T-helper 22 cell (primary cell): ENCODE data around the gene PDGFRB.
"Not testable (repeated sequence)": the region's sequence is repeated elsewhere in the genome, so short reads cannot be mapped to it uniquely, and the experiment has no call there.

Experiments used
- DNase-seq: peaks from one replicate; pipeline ENCODE4 v3.0.0-alpha.2; 2020; ENCODE audit warnings: low read depth

Gene PDGFRB

DNA sequence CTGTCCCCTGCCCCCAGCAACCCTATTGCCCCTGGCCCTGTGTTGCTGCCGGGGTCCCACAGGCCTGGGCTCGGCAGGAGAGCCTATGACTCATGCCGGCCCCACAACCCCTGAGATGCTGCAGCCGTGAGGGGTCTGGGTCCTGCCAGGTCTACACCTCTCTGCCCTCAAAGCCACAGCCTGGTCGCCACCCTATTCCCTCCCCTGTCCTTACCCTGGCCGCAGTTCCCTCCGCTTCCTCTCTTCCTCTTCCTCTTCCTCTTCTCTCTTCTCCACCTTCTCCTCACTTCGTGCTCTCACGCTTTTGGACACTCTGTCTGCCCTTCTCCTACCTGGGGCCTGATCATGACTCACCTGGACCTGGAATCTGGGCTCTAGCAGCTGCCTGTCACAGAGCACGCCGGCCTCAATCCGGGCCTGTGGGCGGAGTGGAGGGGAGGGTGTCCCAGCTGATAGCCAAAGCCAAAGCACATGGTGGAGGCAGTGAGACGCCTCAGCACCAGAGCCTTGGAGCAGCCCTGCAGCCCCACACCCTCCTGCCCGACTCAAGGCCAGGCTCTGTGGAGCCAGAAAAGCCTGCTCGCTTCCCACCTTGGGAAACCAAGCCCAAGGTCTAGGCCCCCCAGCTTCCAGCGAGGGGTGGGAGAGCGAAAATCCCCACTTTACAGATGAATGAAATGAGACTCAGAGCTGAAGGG, 42.4 kb downstream of the PDGFRB start:
- DNase-seq = no peak

DNA sequence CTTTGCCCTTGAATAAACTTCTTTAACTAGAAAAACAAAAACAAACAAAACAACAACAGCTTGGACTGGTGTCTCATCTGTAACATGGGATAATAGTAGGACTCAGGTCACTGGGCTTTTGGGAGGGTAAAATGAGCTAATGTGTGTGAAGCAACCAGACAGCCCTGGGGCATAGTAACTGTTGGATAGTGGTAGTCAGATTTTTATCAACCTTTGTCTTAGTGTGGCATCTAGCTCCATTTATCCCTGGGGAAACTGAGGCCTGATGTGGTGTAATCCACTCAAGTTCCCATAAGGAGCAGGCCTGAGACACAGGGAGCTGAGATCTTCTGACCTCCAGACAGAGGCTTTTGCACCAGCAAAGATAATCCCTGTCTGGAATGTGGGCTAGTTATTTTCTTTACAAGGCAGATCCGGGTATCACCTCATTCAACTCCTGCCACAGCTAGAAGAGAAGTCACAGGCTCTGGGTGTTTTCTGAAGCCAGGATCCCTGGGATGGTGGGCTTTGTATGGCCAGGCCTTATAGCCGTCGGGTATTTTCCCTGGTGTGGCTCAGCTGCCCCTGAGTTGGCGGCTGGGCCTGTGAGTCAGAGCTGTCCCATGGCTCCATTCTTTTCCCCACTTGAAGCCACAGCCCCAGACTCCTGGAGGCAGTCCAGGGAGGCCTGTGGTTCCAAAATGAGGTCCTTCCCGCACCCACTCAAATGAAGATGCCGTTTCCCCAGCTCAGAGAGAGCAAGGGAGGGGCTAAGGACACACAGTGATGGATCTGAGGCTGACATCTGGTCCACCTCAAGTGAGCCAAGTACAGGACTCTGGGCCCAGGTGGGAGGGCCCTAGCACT, 43.2 kb downstream of the PDGFRB start:
- DNase-seq = no peak

DNA sequence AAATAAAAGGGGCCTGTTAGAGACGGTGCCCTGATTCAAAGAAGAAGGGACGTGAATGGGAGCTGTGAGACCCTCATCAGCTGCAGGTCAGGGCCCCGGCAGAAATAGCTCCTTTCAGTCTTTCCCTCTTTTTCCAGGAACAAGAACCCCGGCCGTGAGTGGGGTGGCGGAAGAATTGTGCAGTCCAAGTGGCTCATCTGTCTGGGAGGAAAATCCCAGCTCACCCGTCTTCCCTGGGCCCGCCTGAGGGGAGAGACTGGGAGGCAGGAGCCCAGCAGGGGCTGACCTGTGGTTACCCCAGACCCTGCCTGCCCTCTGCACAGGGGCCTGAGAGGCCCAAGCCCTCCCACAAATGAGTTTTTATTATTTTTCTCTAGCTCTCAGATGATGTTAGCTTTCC, 44.5 kb downstream of the PDGFRB start:
- DNase-seq = no peak

DNA sequence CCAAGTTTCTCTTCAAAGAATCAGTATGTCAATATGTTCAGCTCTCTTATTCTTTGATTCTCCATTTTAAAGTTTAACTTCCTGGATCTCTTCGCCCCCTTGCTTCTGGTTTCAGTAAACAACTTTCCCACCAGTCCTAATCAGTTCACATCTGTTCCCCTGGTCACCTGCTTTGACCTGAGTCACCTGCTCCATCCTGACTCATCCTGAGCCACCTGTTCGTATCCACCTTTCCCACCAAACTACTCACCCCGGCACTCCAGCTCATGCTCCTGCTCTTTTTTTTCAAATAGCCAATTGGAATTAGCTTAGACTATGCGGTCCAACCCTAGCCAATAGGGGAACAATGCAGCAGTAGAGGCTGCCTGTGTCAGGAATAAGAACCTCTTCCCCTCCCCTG, 45.7 kb downstream of the PDGFRB start:
- no peak for DNase-seq

DNA sequence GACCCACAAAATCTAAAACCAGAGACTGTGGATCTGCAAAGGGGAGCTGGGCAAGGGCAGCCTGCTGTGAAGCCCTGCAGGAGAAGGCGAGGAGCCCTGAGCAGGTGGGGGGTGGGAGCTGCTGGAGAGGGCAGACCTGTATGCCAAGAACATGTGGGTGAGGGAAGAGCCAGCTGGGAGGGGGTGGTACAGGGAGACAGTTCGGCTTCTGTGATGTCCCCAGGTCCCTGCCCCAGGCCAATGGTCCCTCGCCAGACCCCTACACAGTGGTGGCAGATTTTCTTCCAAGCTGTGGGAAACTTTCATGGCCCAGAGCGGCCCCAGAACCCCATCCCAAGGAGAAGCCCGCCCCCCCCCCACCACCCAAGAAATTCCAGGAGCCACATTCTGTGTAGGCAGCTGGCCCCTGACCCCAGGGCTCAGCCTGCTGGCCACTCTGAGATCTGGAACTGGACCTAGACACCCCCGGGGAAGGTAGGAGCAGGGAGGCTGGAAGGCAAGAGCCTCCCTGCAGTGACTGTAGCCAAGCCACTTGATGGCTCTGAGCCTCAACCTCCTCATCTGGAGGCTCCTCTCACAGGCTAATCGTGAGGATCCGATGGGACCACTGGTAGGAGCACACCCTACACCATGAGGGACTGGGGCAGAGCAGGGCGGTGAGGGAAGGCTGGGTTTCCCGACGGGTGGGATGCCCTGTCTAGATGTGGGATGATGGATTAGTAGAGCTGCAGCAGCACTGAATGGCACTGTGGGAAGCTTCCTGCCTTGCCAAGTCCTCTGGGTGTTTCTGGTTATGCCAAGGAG, 46.7 kb downstream of the PDGFRB start:
- DNase-seq = no peak

DNA sequence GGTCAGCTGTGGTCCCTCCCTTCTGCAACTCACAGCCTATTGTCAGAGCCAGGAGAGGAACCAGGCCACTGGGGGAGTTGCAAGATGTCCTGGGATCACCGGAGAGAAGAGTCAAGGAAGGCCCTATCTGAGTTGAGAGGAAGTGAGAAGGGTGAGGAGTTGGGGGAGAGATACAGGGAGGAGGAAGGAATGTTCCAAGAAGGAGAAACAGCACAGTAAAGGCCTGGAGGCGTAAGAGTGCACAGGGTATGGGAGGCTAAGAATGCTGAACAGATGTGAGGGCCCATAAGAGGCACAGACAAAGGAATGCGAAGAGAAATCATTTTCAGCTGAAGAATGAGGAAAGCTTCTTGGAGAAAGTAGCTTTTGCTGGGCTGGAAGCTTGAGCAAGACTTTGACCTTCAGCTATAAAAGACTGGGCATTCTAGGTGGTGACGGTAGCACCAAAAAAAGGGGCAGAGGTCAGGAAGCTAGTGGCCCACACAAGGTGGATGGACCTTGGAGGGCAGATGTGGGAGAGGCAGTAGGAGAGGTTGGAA, 47.7 kb downstream of the PDGFRB start:
- no peak for DNase-seq

DNA sequence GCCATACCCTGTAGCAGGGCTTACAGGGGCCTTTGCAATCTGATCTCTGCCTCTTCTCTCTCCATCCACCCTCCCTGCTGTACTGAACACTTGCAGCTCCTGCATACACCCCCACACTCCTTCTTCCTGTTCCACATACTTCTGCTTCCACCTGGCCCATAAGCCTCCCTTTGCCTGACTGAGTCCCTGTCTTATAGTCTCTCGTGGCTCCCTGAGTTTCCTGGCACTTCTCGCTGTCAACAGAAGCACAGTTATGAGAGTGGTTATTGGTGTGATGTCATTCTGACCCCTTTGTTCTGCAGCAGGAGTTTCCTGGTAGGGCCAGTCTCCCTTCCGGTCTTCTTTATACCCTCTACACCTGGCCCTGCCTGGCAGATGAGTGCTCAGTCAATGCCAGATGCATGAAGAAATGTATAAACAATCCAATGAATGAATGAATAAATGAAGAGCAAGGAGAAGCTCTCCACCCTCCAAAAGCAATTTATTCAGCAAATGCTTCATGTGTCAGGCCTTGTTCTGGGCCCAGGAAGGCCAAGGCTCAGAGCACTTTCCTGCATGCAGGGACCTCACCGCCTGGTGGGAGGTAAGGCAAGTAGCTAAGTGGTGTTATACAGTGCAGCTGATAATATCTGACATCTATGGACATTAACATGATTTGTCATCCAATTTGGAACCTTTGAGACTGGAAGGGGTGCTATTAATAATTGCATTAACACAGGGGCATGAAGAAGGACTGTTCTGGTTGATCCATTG, 48.8 kb downstream of the PDGFRB start:
- no peak for DNase-seq

DNA sequence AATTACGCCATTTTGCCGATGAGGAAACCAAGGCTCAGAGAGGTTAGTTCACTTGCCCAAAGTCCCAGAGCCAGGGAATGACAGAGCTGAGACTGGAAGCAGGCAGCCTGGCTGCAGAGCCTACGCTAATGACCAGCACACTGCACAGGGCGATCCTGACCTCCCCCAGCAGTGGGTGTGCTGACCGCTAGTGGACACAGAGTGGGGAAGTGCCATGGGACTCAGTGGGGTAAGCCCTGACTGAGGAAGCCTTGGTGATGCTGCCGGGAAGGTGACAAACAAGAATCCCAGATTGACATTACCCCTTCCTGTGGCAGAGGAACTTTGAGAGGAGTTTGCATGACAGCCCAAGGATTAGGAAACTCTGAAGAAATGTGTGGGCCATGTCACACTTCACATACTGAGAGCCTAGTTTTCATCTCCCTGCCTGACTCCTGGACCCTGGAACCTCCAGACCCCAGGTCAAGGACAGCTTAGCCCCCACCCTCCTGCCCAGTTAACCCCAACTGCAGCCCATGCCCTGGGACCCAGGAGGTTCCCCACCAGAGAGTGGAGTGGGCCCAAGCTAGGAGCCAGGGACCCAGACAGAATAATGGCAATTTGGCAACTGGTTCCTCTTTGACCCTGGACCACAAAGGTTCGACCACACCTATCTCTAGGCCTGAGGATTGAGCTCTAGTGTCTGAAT, 49.6 kb downstream of the PDGFRB start:
- no peak for DNase-seq

DNA sequence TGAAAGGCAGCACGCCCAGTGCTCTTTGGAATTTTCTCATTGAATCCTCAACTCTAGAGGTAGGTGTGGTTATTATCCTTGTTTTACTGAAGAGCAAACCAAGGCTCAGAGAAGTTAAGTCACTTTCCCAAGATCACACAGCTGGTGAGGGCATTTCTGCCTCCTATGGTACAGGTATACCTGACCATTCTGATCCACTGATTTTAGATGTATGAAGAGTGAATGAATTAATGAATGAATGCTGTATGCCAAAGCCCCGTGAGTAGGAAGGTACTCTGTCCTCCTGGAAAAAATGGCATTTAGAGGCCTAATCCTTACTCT, 51.1 kb downstream of the PDGFRB start:
- no peak for DNase-seq

DNA sequence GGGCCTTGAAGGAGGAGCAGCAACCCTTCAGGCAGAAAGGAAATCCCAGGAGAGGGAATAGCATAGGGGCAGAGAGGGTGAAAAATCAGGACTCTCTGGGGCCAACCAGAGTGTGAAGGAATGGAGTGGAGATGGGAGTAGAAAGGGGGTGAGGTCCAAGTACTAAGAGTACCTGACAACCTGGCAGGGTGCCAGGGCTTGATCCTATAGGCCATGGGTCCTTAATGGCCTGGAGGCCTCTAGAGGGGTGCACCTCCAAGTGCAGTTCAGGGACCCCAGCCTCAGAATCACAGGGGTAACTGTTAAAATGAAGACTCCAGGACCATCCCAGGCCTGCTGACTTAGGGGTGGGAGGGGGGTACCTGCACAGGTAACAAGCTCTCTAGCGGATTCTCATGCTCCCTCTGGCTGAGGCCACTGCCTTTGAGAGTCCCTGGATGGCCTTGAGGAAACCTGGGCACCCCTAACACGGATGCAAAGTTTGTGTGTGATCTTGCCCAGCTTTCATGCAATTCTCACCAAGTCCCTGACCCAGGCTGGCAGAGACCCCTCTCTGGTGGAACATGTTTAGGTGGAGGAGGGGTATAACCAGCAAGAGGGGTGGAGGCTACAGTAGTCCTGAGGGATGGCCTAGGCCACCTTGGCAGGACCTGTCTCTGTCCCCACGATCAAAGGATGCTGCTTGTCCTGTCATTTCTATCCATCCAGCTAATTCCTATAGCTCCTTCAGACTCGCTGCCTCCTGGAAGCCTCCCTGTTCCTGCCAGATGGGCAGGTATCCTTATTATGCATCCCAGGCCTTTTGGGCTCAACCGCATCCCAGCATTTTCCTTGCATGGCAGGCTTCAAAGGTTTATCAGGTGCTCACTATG, 51.7 kb downstream of the PDGFRB start:
- DNase-seq = no peak

DNA sequence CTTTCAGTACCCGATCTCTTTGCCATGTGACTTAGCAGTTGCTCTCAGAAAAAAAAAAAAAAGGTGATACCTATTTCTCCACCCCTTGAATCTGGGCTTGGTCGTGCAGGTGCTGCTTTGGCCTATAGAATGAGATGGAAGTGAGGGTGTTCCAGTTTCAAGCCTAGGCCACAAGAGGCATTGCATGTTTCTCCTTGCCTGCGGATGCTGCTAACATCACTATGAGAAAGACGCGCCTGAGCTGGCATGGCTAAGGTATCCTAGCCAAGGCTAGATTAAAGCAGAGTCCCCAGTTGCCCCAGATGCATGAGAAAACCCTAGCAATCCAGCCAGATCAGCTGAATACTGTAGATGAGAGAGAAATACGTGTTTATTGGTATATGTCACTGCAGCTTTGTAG, 54.6 kb downstream of the PDGFRB start:
- no peak for DNase-seq

DNA sequence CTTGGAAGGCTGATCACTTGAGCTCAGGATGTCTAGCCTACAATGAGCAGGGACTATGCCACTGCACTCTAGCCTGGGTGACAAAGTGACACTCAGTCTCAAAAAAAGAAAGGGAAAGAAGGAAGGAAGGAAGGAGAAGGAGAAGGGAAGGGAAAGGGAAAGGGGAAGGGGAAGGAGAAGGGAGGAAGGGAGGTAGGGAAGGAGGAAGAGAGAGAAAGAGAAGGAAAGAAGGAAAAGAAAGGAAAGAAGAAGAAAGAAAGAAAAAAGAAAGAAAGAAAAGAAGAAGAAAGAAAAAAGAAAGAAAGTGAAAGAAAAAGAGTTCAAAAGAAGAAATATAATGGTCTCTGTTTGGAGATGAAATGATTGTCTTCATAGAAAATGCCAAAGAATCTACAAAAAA, 58.5 kb downstream of the PDGFRB start:
- DNase-seq = no peak

DNA sequence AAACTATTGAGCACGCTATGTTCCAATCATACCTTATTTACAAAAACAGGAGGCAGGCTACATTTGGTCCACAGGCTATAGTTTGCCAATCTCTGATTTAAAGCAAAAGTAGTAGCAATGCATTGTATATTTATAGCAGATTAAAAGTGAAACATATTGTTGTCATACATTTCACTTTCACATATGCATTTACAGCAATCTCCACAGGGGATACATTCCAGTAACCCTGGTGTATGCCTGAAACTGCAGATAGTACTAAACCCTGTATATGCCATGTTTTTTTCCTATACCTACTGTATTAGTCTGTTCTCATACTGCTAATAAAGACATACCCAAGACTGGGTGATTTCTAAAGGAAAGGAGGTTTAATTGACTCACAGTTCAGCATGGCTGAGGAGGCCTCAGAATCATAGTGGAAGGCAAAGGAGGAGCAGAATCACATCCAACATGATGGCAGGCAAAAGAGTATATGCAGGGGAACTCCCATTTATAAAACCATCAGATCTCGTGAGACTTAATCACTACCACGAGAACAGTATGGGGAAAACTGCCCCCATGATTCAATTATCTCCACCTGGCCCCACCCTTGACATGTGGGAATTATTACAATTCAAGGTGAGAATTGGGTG, 63.4 kb downstream of the PDGFRB start:
- no peak for DNase-seq

DNA sequence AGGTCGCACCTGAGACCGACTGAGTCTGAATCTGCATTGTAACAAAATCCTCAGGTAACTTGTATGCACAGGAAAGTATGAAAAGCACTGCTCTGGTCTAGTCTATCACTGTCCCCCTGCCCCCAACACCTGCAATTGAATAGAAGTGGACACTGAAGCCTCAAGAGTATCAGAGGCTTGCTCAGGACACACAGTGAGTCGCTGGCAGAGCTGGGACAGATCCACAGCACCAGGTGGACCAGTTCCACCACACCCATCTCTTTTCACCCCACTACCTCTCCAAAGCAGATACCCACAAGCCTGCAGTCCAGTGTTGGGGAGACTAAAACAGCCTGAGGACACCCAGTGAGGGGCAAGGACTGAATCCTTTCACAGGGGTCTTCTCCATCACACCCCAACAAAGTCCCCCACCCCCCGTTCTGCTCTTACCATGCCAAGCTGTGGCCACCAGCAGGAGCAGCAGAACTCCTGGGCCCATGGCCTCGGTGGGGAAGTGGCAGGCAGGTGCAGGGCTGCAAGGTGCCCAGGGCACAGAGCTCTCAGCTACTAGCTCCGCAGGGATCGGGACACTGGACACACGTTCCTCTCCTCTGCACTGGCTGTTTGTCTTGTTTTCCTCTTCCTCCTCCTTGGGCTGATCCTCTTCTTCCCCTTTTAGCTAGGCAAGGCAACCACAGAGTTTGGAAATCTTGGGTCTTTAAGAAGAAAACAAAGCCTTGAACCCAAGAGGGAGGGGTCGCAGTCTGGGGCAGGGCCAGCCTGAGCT, 69.5 kb downstream of the PDGFRB start, which contains the start of gene CSF1R:
CSF1R (minus strand) TSS at position 605 of the 766 bp plus-strand sequence; CDS start at position 478, 127 bp downstream.
- DNase-seq = no peak

DNA sequence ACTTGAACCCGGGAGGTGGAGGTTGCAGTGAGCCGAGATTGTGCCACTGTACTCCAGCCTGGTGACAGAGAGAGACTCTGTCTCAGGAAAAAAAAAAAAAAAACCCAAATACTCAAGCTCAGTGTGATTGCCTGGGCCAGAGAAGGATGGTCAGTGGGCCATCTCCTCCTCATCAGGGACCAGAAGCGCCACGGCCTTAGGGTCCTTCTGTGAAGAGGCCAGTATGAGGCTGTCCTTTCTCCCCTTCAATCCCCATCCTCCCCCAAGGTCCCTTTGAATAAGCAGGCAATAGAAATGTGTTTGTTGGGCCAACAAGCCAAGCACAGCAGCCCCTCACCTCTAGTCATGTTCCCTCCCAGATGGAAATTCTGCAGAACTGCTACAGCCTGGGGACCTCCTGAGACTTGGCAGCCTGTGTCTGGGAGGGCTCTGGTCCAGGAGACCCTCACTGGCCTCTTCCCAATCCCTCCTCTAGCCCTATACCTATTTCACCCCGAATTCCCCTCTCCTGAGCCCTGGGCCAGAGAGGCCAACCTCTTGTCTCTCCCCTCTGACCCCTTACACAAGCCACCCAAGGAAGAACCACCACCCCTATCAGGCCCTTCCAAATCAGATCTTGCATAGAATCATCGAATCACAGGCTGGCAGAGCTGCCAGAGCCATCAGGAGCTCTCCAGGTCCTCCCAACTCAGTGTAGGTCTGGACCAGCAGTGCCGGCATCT, 70.3 kb downstream of the PDGFRB start:
- DNase-seq = no peak

DNA sequence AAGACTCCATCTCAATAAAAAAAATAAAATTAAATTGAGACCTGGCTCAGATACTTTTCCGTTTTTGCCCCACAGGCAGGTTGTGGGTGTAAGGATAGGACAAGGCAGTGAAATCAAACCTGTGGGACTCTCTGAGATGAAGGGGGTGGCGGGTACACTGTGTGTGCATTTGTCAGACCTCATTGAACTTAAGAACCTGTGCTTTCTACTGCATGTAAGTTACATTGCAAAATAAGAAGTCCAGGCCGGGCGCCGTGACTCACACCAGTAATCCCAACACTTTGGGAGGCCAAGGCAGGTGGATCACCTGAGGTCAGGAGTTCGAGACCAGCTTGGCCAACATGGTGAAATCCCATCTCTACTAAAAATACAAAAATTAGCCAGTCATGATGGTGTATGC, 70.9 kb downstream of the PDGFRB start:
- DNase-seq = not testable (repeated sequence)

DNA sequence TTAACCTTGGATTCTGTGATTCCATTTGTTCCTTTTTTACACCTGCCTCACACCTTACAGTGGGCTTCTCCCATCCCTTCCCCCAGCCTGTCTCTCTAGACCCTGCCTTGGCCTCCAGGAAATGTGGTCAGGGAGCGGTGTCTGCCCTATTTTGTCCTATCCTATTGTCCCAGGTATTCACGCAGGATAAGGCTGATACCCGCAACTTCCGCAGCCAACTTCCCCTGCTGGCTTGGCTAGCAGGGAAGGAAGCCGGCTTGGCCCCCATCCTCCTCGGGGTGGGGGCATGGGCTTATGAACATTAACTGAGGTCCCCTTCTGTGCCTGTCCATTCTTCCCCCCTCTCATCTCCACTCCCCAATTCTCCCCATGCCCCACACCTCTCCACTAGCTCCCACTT, 72.8 kb downstream of the PDGFRB start:
- DNase-seq = no peak

DNA sequence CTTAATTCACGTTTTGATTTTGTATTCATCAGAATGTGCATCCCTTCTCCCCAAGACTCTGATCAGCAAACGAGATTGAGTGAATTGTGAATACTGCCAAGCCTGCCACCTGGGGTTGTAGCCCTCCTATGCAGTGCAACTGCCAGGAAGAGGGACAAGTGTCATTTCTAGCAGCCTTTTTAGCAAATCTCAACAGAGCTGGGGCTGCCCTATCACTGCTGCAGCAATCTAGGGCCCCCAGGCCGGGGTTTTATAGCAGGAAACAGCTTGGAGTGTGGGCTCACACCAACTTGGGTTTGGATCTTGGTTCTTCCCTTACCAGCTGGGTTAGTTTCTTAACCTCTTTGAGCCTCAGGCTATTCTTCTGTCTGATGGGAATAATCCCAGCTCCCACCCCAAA, 73.3 kb downstream of the PDGFRB start:
- no peak for DNase-seq
